D341Med (cell line): Measurements from ENCODE around the gene ZNF630.
"Not testable (repeated sequence)": the region's sequence is repeated elsewhere in the genome, so short reads cannot be mapped to it uniquely, and the experiment has no call there.

ENCODE experiments used
- DNase-seq: peaks from one replicate; pipeline ENCODE4 v3.0.0; 2012; ENCODE audit warnings: low spot score

ZNF630 gene

GRCh38 chrX:48071064-48071985 lies at the start of gene ZNF630:
Gene ZNF630, minus strand, starts transcription at chrX:48071640. Its CDS starts 4,754 bp downstream, at chrX:48066886.
- peak; percentile 82 for DNase-seq

- DNase-seq, result no peak
These were observed 36.3 kb upstream of the ZNF630 start for GRCh38 chrX:48107717-48108116.

GRCh38 chrX:48102874-48103374 lies 31.5 kb upstream of the ZNF630 start:
- DNase-seq, result no peak

GRCh38 chrX:48101443-48101842 lies 30.0 kb upstream of the ZNF630 start:
- DNase-seq, result no peak

- peak; percentile 63 for DNase-seq
These were observed 21.1 kb upstream of the ZNF630 start for GRCh38 chrX:48092558-48092957.

- DNase-seq, result no peak
These were observed 18.7 kb upstream of the ZNF630 start for GRCh38 chrX:48090123-48090522.

- no peak for DNase-seq
These were observed 14.6 kb upstream of the ZNF630 start for GRCh38 chrX:48086082-48086481.

GRCh38 chrX:48083706-48084105 lies 12.3 kb upstream of the ZNF630 start:
- DNase-seq, result no peak

GRCh38 chrX:48083212-48083611 lies 11.8 kb upstream of the ZNF630 start:
- peak; percentile 68 for DNase-seq

- no peak for DNase-seq
These were observed 4.9 kb upstream of the ZNF630 start for GRCh38 chrX:48076343-48076742.

- DNase-seq, result no peak
These were observed 656 bp upstream of the ZNF630 start for GRCh38 chrX:48071986-48072605.

- DNase-seq, result no peak
These were observed 3.1 kb downstream of the ZNF630 start for GRCh38 chrX:48068096-48068887.

- no peak for DNase-seq
These were observed 7.2 kb downstream of the ZNF630 start for GRCh38 chrX:48064261-48064660.

- DNase-seq, result no peak
These were observed 12.2 kb downstream of the ZNF630 start for GRCh38 chrX:48059296-48059639.

- DNase-seq, result no peak
These were observed 12.7 kb downstream of the ZNF630 start for GRCh38 chrX:48058621-48059295.

- DNase-seq, result no peak
These were observed 24.6 kb downstream of the ZNF630 start for GRCh38 chrX:48046846-48047245.

GRCh38 chrX:48045410-48046311 lies 25.8 kb downstream of the ZNF630 start:
- peak; percentile 43 for DNase-seq

GRCh38 chrX:48043056-48043455 lies 28.4 kb downstream of the ZNF630 start:
- DNase-seq, result no peak

- no peak for DNase-seq
These were observed 35.5 kb downstream of the ZNF630 start for GRCh38 chrX:48035891-48036290.

GRCh38 chrX:48030641-48031173 lies 40.7 kb downstream of the ZNF630 start:
- DNase-seq, result not testable (repeated sequence)

- no peak for DNase-seq
These were observed 41.2 kb downstream of the ZNF630 start for GRCh38 chrX:48030237-48030636.
